GF-D8 (cell line): Measurements from ENCODE around the gene OR10AD1.
"Not testable (repeated sequence)": the region's sequence is repeated elsewhere in the genome, so short reads cannot be mapped to it uniquely, and the experiment has no call there.

ENCODE experiments used
- DNase-seq: peaks from one replicate; lab custom pipeline; 2025; lab: John Stamatoyannopoulos, UW

OR10AD1 gene, protein sequence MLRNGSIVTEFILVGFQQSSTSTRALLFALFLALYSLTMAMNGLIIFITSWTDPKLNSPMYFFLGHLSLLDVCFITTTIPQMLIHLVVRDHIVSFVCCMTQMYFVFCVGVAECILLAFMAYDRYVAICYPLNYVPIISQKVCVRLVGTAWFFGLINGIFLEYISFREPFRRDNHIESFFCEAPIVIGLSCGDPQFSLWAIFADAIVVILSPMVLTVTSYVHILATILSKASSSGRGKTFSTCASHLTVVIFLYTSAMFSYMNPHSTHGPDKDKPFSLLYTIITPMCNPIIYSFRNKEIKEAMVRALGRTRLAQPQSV

DNA sequence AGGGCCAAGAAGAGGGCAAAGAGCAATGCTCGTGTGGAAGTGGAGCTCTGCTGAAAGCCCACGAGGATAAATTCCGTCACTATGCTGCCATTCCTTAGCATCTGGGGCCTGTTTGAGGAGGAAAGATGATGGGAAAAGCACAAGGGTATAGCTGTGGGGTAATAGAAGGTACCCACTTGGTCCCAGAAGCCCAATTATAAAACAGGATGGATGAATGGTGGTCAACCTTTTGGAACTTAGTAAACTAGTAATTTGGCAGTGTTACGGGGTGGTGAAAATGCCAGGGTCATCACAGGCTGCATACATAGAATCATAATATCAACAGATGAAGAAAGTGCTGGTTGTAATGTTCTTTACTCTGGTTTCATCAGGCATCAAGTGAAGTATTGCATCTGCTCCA is at the start of gene OR10AD1:
Gene OR10AD1, minus strand, starts transcription at position 101 of the 400 bp plus-strand sequence. Its CDS starts 0 bp downstream, at position 101.
- DNase-seq: no peak

DNA sequence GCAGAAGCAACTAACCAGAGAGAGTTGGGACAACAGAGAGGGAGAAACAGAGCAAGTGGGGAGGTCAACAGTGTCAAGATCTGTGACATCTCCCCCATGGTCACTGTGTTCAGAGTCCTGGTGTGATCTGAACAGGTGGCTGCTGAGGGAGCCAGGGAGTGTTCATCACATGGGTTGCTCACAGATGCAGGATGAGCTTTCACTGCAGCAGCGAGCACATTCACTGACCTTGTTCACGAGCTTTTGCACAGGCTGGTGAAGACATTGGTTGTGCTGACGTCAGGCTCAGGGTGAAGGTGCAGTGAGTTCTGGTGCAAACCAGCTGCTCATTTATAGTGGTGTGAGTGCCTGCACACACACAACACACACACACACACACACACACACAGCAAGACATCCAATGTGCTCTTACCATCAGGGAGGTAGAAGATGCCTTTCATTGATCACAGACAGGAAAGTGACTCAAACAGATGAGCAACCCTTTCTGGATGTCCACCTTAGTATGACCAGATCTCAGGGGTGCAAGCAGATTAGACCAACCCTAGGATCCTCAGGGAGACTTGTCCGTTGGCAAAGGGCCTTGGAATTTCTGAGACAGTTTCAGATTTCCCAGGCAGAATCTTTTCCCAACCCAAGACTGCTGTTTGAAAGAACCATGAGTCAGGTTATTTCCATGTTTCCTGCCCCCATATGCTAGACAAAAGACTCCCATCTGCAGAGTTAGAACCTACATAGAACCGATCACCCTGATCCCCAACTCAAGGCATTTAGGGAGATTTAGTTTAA is 44.3 kb upstream of the OR10AD1 start:
- DNase-seq: no peak

DNA sequence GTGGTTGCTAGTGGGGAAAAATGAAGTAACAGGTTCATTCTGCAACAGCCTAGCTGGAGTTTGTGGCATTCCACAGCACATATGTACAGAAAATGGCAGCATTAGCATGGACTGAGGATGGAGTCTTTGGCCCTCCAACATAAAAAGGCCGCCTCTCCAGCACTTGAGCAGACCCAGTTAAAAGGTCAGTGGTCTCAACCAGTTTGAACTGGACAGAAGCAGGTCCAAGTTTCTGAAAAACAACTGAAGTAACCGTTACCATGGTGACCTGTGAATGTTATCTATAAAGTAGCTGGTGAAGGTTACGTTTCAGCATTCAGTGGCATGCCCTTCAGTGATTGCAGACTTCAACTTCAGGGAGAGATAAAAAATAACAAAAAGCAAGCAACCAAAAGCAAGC is 34.1 kb upstream of the OR10AD1 start:
- DNase-seq: no peak

DNA sequence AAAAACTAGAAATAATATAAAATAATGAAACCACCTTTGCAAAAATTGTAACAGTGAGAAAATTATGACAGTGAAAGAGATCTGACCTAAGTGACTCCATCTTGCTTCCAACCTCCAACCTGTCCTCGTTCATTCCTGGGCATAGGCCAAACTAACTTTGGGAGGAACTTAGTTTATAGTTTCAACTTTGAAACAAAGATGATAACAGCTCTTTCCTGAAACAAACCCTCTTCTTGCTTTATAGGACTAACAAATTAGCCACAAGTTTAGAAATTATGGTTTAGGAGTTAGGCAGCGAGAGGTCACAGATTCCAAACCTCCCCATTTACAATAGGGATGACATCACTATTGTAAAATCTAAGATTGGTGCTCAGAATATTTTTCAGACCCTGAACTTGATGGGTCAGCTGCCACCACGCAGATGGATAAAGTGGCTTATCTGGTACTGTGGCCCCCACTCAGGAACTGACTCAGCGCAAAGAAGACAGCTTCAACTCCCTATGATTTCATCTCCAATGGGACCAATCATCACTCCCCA is 32.8 kb upstream of the OR10AD1 start:
- no peak for DNase-seq

DNA sequence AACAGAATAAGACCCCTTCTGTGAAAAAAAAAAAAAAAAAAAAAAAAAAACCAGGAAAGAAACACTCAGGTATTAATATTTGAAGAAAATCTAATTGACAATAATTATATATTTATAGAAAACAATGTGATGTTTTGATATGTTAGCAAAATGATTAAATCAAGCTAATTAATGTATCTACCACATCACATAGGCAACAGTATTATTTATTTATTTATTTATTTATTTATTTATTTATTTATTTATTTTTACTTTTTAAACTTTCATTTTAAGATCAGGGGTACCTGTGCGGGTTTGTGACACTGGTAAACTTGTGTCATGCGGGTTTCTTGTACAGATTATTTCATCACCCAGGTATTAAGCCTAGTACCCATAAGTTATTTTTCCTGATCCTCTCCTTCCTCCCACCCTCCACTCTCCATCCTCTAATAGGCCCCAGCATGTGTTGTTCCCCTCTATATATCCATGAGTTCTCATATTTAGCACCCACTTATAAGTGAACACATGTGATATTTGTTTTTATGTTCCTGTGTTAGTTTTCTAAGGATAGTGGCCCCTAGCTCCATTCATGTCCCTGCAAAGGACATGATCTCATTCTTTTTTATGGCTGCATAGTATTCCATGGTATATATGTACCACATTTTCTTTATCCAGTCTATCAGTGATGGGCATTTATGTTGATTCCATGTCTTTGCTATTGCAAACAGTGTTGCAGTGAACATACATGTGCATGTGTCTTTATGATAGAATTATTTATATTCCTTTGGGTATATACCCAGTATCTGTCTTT is 28.3 kb upstream of the OR10AD1 start:
- not testable (repeated sequence) for DNase-seq

DNA sequence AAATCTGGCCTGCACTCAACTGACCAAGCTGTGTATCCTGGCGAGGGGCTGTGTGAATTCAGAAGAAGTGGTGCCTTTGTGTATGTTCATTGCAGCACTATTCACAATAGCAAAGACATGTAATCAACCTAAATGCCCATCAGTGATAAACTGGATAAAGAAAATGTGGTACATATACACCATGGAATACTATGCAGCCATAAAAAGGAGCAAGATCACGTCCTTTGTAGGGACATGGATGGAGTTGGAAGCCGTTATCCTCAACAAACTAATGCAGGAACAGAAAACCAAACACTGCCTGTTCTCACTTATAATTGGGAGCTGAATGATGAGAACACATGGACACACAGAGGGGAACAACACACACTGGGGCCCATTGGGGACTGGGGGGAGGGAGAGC is 21.4 kb upstream of the OR10AD1 start:
- not testable (repeated sequence) for DNase-seq

DNA sequence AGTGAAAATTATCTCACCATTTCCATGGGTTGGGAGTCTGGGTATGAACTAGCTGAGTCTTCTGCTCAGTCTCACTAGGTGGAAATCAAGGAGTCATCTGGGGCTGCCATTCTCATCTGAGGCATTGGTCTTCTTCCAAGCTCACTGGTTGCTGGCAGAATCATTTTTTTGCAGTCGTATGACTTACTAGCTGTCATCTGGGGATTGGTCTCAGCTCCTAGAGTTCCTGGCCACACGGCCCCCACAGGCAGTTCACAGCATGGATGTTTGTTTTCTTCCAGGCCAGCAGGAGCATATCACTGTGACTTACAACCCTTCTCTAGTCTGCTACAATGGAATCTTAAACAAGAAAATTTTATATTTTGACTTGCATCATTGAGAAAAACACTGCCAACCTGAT is 18.6 kb upstream of the OR10AD1 start:
- DNase-seq: no peak

DNA sequence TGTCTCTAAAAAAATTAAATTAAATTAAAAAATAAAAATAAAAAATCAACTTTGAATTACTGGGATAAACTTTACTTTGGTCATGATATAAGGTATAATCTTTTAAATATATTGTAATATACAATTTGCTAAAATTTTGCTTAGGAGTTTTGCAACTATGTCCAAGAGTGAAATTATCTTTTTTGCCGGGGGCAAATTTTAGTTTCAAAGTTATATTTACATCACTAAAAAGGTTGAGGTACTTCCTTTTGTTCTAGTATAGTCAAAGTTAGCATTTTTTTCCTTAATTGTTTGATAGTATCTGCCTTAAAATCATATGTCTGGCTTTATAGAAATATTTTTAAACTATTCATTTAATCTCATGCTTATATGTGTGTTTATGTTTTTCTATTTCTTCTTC is 17.6 kb upstream of the OR10AD1 start:
- no peak for DNase-seq

DNA sequence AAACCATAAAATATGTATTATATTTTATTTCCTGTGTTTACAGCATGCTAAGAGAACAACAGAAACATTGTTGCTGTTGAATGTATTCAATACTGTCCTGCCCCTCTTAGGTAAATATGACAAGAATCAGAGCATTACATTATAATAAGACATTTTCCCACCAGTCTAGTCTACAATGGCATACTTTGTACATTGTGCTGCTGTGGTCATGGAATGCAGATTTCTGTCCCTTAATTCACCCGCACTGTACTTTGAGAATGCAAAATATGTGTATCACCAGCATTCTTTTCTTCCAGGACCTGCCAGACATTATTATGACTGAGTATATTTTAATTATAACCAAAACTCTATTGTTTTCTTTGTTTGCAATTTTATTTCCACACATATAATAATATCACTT is 16.5 kb upstream of the OR10AD1 start:
- DNase-seq: no peak

DNA sequence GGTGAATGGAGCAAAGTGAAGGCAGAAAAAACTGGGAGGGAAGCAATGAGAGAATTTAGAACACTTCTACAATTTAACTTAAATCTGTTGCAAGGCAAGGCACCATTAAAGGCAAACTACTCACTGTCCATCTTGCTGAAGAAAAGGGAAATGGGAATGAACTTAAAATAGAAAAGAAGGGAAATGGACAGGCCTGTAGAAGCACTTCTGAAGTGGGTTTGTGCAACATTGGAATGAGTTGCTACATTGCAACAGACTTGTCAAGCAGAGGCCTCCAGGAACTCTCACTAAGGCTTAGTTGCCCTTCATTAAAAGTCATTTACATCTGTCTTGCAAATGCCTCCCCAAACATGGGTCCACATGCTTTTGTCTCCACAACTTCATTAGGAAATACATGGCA is 13.7 kb upstream of the OR10AD1 start:
- no peak for DNase-seq

DNA sequence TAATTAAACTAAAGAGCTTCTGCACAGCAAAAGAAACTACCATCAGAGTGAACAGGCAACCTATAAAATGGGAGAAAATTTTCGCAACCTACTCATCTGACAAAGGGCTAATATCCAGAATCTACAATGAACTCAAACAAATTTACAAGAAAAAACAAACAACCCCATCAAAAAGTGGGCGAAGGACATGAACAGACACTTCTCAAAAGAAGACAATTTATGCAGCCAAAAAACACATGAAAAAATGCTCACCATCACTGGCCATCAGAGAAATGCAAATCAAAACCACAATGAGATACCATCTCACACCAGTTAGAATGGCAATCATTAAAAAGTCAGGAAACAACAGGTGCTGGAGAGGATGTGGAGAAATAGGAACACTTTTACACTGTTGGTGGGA is 6.4 kb upstream of the OR10AD1 start:
- not testable (repeated sequence) for DNase-seq

DNA sequence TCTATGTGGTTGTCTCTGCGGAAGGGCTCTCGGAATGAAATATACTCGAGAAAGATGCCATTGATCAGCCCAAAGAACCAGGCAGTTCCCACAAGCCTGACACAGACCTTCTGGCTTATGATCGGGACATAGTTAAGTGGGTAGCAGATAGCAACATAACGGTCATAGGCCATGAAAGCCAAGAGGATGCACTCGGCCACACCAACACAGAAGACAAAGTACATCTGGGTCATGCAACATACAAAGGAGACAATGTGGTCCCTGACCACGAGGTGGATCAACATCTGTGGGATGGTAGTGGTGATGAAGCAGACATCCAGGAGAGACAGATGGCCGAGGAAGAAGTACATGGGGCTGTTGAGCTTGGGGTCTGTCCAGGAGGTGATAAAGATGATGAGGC is 326 bp downstream of the OR10AD1 start:
- DNase-seq: no peak

DNA sequence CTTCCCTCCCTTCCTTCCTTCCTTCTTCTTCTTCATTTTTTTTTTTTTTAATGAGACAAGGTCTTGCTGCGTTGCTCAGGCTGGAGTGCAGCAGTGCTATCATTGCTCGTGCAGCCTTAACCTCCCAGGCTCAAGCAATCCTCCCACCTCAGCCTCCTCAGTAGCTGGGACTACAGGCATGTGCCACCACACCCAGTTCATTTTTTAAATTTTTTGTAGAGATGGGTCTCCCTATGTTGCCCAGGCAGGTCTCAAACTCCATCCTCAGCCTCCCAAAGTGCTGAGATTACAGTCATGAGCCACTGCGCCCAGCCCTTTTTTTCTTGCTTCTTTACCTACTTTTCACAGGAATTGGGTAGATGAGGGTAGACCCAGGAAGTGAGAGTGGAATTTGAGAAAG is 1.6 kb downstream of the OR10AD1 start:
- DNase-seq: no peak

DNA sequence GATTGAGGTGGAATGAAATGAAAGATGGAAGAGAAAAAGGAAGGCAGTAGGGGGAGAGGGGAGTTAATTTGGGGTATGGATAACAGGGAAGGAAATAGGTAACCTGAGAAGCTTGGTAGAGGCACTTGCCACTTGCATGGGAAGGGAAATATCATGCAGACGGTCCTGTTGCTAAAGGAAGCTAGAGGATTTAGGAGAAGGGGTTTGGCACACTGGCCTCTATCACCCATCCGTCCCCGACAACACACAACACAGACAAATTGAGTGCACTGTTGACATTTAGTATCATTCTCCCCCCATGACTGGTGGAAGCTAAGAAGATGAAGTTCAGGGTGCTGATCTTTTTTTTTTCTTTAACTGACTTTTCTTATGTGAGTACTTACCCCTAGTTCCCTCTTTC is 2.0 kb downstream of the OR10AD1 start:
- DNase-seq: no peak

DNA sequence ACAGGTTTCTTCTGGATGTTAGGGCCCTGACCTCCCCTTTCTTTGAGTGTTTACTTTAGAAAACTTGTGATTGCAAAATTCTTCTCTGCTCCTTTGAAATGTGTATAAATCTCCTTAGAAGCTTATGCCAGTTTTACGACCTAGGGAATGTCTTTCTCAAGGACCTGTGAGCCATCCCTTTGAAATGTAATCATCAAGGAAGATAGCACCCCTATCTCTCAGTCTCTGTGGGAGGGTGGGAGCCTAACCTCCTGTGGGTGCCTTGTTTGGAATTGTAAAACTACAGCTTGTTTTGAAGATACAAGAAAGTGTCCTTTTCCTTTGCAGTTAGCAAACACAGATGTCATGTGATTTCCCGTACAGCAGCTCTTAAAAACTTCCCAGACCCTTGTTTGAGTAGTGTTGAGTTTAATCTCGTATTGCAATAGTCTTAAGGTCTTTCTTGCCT is 3.3 kb downstream of the OR10AD1 start:
- no peak for DNase-seq

DNA sequence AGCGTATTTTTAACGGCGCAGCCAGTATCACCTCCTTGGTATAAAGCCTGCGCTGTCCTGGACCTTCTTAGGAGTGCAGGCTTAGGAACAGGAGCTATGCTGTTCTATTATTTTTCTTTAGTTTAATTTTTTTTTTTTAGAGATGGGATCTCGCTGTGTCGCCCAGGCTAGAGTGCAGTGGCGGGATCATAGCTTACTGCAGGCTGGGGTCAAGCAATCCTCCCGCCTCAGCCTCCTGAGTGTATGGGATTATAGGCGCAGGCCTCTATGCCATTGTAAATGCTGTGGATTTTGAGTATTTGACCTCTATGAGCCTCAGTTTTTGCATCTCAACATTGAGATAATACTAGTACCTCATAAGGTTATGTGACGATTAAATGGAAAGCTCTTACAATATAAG is 4.1 kb downstream of the OR10AD1 start:
- DNase-seq: no peak

DNA sequence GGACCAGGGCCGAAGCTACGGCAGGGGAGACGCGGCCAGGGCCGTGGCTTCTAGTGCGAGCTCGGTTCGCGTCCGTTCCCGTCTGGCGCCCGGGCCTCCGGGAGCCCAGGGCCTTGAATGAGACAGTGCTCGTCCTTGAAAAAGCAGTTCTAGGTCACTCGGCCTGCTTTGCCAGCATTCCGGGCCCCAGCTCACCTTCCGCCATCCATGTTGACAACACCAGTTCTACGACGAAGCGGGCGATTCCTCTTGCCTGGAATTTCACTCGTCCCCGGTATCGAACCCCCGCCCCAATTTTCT is 4.5 kb downstream of the OR10AD1 start:
- DNase-seq: no peak

DNA sequence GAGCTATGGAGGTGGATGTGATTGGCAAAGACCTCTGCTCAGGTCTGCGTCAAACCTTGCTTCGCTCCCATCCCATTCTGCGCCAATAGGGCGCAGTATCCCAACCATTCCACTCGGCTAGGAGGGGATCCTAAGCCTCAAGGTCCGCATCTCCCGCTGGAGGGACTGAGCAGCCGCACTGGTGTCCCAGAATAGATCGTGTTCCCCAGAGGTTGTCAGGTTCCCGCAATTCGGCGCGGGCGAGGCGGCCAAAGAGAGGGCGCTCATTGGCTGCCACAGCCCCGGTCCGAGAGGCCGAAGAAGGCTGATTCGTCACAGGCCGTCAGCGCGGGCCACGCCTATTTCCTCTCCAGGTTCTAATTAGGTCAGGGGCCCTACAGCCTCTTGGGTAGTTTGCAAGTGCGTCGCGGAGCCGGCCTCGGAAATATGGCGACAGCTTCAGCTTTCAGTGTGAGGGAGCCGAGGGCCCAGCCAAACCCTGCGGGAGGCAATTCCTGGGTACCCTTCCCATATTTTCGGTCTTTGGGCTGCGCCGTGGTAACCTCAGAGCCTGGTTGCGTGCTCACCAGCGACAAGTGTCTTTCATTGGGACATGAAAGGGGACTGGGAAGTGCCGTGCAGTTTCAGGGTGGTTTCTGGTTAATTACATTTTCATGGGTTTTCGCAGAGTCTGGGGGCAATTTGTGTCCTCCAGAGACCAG is 5.0 kb downstream of the OR10AD1 start:
- peak; percentile 83 for DNase-seq

DNA sequence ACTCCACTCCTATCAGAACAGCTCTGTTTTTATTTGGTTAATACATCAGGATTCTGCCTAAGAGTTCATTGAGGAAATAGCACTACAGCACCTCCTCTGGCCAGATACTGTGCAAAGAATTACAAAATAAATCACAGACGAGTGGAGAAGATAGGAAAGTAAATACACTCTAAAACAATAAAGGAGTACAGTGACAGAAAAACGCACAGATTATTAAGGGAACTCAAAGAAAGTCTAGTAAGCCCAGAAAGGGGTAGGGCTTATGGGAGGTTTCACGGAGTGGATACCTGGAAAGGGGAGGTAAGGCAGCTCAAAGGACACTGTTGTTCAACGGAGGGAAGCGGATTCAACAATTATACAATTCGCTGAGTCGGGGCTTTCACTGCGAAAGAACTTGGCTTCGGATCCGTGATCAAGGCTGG is 5.5 kb downstream of the OR10AD1 start:
- DNase-seq: no peak

DNA sequence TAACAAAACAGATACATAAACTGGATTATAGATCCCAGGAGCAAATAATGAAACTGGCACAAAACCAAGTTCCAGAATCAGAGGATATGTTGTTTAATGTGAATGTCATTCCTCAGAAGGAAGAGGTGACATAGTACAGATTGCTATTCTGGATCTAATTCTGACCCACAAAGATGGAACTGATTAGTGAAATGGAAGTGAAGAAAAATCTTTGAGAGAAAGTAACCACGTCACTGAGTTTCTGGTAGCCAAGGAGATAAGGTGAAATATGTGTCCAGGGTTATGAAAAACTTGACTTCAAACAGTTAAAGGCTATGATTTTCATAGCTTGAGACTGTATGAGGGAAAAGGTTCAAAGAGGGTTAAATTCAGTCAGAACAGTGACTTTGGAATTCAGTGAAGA is 8.3 kb downstream of the OR10AD1 start:
- DNase-seq: no peak

DNA sequence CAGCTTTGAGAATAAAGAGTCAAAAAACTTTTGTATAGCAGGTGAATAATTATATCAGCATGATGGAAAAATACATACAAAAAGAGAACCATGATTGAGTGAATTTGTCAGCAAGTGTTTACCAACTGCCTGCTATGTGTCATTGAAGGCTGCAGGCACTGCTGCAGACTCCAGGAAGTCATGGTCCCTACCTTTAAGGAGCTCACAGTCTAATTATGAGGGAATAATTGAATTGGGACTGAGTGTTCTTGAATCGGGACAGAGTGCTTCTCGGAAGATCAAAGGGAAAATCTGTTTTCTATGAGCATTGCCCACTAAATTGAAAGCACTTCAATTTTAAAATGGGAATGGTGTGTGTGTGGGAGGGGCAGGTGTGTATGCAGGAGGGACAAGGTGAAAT is 9.5 kb downstream of the OR10AD1 start:
- DNase-seq: no peak

DNA sequence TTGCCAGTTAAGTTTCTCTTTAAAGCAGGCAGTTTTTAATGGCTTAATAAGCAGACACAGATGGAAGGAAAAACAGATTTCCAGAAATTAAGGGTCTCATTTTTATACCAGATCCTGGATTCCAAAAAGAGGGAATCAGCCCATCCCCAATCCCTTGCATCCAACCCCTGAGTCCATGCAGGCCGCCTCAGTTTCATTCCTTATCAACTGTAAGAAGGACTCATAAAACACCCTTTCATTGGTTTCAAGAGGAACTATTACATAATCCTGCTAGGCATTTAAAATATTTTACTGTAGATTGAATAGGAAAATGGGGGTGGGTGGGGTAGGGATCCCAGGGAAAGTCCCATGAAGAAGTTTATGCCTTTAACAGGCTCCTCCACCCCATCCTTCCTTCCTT is 10.2 kb downstream of the OR10AD1 start:
- DNase-seq: no peak
